ENCODE results near the gene LUM.

LUM gene

DNA sequence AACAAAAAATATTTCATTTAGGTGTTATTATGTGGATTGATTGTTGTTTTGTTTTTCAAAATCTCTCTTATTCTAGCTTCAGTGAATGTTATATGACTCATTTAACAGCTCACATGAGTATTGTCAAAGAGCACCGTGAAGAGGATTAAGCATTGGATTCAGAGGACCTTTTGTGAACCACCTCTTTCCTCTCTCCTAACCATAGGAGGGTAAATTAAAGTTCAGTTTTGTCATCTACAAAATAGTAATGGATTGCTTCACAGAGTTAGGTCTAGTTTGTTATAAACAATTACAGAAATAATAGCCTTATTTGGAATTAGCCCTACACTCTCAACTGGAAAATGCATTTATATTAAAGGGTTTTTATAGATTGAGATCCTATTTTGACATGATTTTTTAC is 52.5 kb downstream of the LUM start:
- DNase-seq (ENCODE audit: low spot score) = no peak
- TF ChIP-seq, protein P1, sequence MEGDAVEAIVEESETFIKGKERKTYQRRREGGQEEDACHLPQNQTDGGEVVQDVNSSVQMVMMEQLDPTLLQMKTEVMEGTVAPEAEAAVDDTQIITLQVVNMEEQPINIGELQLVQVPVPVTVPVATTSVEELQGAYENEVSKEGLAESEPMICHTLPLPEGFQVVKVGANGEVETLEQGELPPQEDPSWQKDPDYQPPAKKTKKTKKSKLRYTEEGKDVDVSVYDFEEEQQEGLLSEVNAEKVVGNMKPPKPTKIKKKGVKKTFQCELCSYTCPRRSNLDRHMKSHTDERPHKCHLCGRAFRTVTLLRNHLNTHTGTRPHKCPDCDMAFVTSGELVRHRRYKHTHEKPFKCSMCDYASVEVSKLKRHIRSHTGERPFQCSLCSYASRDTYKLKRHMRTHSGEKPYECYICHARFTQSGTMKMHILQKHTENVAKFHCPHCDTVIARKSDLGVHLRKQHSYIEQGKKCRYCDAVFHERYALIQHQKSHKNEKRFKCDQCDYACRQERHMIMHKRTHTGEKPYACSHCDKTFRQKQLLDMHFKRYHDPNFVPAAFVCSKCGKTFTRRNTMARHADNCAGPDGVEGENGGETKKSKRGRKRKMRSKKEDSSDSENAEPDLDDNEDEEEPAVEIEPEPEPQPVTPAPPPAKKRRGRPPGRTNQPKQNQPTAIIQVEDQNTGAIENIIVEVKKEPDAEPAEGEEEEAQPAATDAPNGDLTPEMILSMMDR (IDR thresholded peaks at IDR 0.05; ENCODE audit: borderline replicate concordance, control extremely low read depth, extremely low read depth, insufficient read depth, missing control alignments) = no peak
- in situ Hi-C loops (cut with MboI; ENCODE audit: low sequenced_read_pairs, unreplicated experiment) = no loop called here

DNA sequence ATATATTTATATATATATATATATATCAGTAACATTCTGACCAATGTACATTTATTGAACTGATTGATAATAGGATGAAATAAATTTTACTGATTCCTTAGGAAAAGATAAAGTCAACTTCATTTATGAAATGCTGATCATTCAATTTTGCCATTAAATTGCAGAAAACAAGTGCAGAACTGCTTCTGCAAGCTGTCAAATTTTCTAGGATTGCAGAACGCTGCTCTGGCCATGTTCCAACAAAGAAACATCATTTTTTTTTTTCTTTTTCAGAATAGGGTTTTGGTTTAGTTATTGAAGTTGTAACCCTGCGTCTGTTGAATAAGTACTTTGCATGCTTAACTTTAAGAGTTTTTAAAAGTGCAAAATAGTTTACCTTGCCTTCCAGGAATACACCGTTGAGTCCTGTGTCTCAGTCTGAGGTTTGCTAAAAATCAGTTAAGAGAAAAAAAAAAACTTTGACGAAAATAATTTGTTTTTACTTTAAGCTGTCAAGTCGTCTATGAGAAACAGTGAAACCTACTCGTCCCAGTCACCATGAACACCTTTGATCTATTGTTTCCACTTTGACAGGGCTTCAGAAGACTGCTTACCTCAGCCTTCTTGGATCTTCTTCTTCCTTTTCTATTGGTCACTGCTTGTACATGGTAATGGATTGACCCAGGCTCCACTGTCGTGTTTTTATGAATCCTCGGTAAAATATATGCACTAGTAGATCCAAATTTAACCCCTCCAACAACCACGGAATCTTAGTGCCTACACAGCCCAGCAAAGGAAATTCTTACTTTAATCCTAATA is 53.7 kb downstream of the LUM start, which contains the start of gene KERA:
Gene KERA (minus strand): TSS at position 657 of the 798 bp plus-strand sequence. CDS start 1,743 bp downstream, outside the sequence.
- TF ChIP-seq, protein P1 (IDR thresholded peaks at IDR 0.05; ENCODE audit: borderline replicate concordance, control extremely low read depth, extremely low read depth, insufficient read depth, missing control alignments) = no peak
- in situ Hi-C loops (cut with MboI; ENCODE audit: low sequenced_read_pairs, unreplicated experiment) = no loop called here
- DNase-seq (ENCODE audit: low spot score) = no peak

DNA sequence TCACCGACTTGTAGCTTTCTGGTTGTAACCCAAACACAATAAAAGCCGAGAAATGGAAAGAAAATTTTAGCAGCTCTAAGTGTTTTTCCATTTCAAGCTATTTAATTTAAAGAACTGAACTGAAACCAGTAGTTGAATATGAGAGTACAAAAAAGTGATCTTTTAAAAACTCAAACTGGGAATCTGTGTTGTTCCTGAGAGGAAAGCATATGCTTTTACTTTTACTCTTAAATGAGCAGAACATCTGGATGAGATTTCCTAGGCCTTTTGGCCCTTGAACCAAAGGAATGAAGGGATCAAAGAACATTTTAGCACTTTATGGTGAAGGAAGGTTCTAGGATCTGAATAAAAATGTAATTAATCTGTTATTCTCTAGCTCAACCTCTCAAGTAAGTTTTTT is 54.8 kb downstream of the LUM start:
- in situ Hi-C loops (cut with MboI; ENCODE audit: low sequenced_read_pairs, unreplicated experiment) = no loop called here
- DNase-seq (ENCODE audit: low spot score) = no peak
- TF ChIP-seq, protein P1 (IDR thresholded peaks at IDR 0.05; ENCODE audit: borderline replicate concordance, control extremely low read depth, extremely low read depth, insufficient read depth, missing control alignments) = no peak

DNA sequence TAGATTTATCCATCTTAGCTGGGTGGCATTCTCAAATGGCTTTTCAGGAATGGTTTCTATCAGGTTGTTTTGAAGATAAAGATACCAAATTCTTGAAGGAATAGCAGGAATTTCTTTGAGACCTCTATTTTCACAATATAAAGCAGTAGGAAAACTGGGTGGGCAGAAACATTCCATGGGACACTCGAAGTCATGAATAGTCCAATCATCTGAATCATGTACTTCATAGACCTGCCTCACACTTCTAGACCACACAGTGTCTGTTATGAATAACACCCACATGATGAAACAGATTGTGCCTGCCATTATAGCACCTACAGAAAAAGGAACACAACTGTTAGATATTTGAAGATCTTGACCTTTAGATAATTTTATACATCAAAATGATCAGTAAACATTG is 55.3 kb downstream of the LUM start:
- TF ChIP-seq, protein P1 (IDR thresholded peaks at IDR 0.05; ENCODE audit: borderline replicate concordance, control extremely low read depth, extremely low read depth, insufficient read depth, missing control alignments) = no peak
- DNase-seq (ENCODE audit: low spot score) = no peak
- in situ Hi-C loops (cut with MboI; ENCODE audit: low sequenced_read_pairs, unreplicated experiment) = no loop called here

DNA sequence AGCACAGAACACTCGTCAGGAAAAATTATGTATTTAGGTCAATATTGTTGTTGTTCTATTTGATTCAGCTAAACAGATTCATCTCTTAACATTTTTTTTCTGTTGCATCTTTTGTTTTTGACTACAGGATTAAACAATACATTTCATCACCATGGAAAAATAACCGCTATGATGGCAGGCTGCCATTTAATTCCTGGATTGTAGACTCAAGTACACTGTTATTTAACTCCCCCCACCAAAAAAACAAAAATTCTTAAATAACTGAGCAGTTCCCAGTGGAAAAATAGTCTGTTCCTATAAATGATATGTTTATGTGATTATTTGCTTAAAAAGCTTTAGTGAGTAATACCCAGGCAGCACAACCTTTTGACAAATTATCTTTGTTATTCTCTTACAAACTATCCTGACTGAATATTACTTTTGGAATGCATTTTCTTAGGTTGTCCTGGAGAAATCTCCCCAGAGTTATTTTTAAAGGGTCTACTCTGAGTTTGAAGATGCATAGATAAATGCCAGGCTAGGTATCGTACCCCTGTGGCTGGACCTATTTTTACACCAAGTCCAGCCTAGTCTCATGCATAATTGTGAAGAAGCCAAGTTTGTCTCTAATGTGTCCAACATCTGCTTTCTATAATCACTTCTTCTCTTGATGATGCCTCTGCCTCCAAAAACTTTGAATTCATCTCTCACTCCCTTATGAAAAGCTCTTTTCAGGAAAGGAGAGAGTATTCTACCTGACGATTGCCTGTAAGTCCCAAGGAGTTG is 57.2 kb downstream of the LUM start:
- in situ Hi-C loops (cut with MboI; ENCODE audit: low sequenced_read_pairs, unreplicated experiment) = no loop called here
- TF ChIP-seq, protein P1 (IDR thresholded peaks at IDR 0.05; ENCODE audit: borderline replicate concordance, control extremely low read depth, extremely low read depth, insufficient read depth, missing control alignments) = no peak
- no peak for DNase-seq (ENCODE audit: low spot score)

Data from GM13976 (cell line).